ENCODE measurements around the gene CYB5R3. TPM values are rescaled to one million over a fixed set of nuclear protein-coding genes. Genes with fewer than 3 reads are reported as not detected.

The CYB5R3 gene
- total RNA-seq, 1 experiment from 2014 or later, result 104 TPM

Other genes starting within 250 kb of the CYB5R3 start
- gene NFAM1, start 217.0 kb downstream of the CYB5R3 start, total RNA-seq (2022), result not detected in 2 replicates
- 45.1 and 59.4 TPM in 2 replicates for gene RRP7A, start 129.6 kb downstream of the CYB5R3 start, total RNA-seq (2022)
- 0.75 TPM in 1 of 2 replicates, not detected in the other for gene SERHL2, start 95.4 kb downstream of the CYB5R3 start, total RNA-seq (2022)
- gene POLDIP3, start 34.5 kb downstream of the CYB5R3 start, total RNA-seq (2022), result 49.7 and 51.3 TPM in 2 replicates
- gene ATP5MGL, start 8.8 kb downstream of the CYB5R3 start, total RNA-seq (2022), result 0.83 and 1.1 TPM in 2 replicates
- gene A4GALT, start 71.5 kb upstream of the CYB5R3 start, total RNA-seq (2022), result 8.7 and 12.3 TPM in 2 replicates
- gene ARFGAP3, start 207.9 kb upstream of the CYB5R3 start, total RNA-seq (2022), result 67.1 and 82.9 TPM in 2 replicates

Measured in MCF 10A (cell line).